Stimulated activated CD8-positive, alpha-beta memory T cell treated with anti-CD3 and anti-CD28 coated beads, Interleukin-15, amount 100 ng/mL, for 4 hours (primary cell): ENCODE results near the gene SLC25A22.
A peak's percentile ranks its signal among the peaks of the same experiment; 100 is the strongest.

ENCODE experiments used
- DNase-seq, 2 donors: peaks; one replicate each; pipeline ENCODE4 v3.0.0-alpha.2; 2020; ENCODE audit warnings: low read depth in 2 of 2

The SLC25A22 gene

GRCh38 chr11:790721-791564 is 7.1 kb downstream of the SLC25A22 start:
- no peak for DNase-seq

GRCh38 chr11:789943-790342 is 8.1 kb downstream of the SLC25A22 start, which contains the start of gene CEND1:
CEND1 (minus strand) TSS chr11:790090; CDS start chr11:788576, 1,514 bp downstream.
- DNase-seq, result no peak

- no peak for DNase-seq
These were observed 8.8 kb downstream of the SLC25A22 start for GRCh38 chr11:788953-789940.

- DNase-seq, result no peak
These were observed 10.0 kb downstream of the SLC25A22 start for GRCh38 chr11:788009-788640.

- no peak for DNase-seq
These were observed 10.9 kb downstream of the SLC25A22 start for GRCh38 chr11:787084-787675.

- DNase-seq, result no peak
These were observed 11.6 kb downstream of the SLC25A22 start for GRCh38 chr11:786235-787083.

- DNase-seq, result no peak
These were observed 14.5 kb downstream of the SLC25A22 start for GRCh38 chr11:783581-784015.

- DNase-seq, result no peak
These were observed 15.6 kb downstream of the SLC25A22 start for GRCh38 chr11:782264-783174.

GRCh38 chr11:779955-780532 is 18.0 kb downstream of the SLC25A22 start:
- no peak for DNase-seq

GRCh38 chr11:778976-779954 is 18.8 kb downstream of the SLC25A22 start:
- no peak for DNase-seq

- DNase-seq, result peak; percentile 84 to 89
These were observed 20.5 kb downstream of the SLC25A22 start, which contains the start of gene GATD1 for GRCh38 chr11:777288-778255. GATD1 (minus strand) TSS chr11:777487; CDS start chr11:777462, 25 bp downstream.

- DNase-seq, result no peak
These were observed 21.4 kb downstream of the SLC25A22 start for GRCh38 chr11:776561-777287.

GRCh38 chr11:776263-776560 is 21.9 kb downstream of the SLC25A22 start:
- no peak for DNase-seq

- no peak for DNase-seq
These were observed 23.0 kb downstream of the SLC25A22 start for GRCh38 chr11:774873-775592.

GRCh38 chr11:773830-774229 is 24.3 kb downstream of the SLC25A22 start:
- DNase-seq, result no peak
